K562 (cell line): ENCODE results near the gene PTPRM. TPM values are rescaled to one million over a fixed set of nuclear protein-coding genes. Genes with fewer than 3 reads are reported as not detected.

Experiments used
- ATAC-seq: fragments of 200-7000 bp; cut with Tn5 transposase; 3 replicates; pipeline ENCODE4 v1.9.1; 2020; ENCODE audit warnings: moderate library complexity
- BruUV-seq: library from RNA; stranded (reverse); fragments of 400-500 nt; replicated peaks from 2 replicates; lab custom pipeline; 2021; lab: Mats Ljungman, UMichigan
- CTCF ChIA-PET: fragments of 300-600 bp; formaldehyde crosslinking; extraction: SDS; loops from one replicate; lab custom pipeline; 2021; ENCODE audit warnings: low intra/inter-chr PET ratio; lab: Yijun Ruan, JAX
- POLR2A ChIA-PET: fragments of 300-600, 350-650 bp; sonication (Branson Sonifier 250); formaldehyde crosslinking; extraction: SDS; loops from one replicate; lab custom pipeline; 2021; ENCODE audit warnings: antibody characterized with exemption, inconsistent platforms; lab: Yijun Ruan, JAX
- DNase-seq, 4 experiments: peaks; one replicate each; pipeline versions ENCODE4 v3.0.0 to v3.0.0-alpha.2; 2011 to 2018; ENCODE audit warnings: low spot score in 3 of 4, mixed read lengths in 3 of 4; ENCODE audit errors: extremely low read depth in 1 of 4
- FAIRE-seq: peaks from 2 replicates; lab custom pipeline; 2011; peaks lifted over from hg19 to GRCh38; lab: Jason Lieb, UNC
- H2AFZ ChIP-seq: 2 replicates; pipeline ENCODE4 v1.6.0; 2011; ENCODE audit warnings: low read depth, low read length, control low read depth, inconsistent platforms
- H3K27ac ChIP-seq: fragments of 200-600 bp; 3 replicates; pipeline ENCODE4 v1.8.0; 2011; ENCODE audit warnings: low read depth, mild to moderate bottlenecking, control low read depth, inconsistent platforms, low read length, moderate library complexity, mixed read lengths; ENCODE audit errors: extremely low read depth
- H3K27me3 ChIP-seq, 2 experiments: fragments of 300-600 bp in 1 of 2; 2 replicates in 1 of 2; 3 replicates in 1 of 2; pipeline versions ENCODE4 v1.6.0 to v1.8.0; 2011; ENCODE audit warnings: inconsistent platforms in 2 of 2, low read length in 2 of 2, mild to moderate bottlenecking in 1 of 2, mixed read lengths in 1 of 2, moderate library complexity in 1 of 2; ENCODE audit not compliant: control insufficient read depth in 2 of 2, insufficient read depth in 2 of 2
- H3K36me3 ChIP-seq: fragments of 300-600 bp; 3 replicates; pipeline ENCODE4 v1.8.0; 2011; ENCODE audit warnings: mild to moderate bottlenecking, low read length, inconsistent platforms; ENCODE audit not compliant: control insufficient read depth, insufficient read depth
- H3K4me1 ChIP-seq, 2 experiments: fragments of 200-600 bp in 1 of 2; replicated peaks in 1 of 2; 2 replicates in 1 of 2; 3 replicates in 1 of 2; pipeline versions ENCODE4 v1.5.1 to v1.8.0; 2011; ENCODE audit warnings: inconsistent platforms in 2 of 2, low read length in 2 of 2, mild to moderate bottlenecking in 1 of 2, mixed read lengths in 1 of 2, moderate library complexity in 1 of 2; ENCODE audit not compliant: control insufficient read depth in 2 of 2, insufficient read depth in 2 of 2
- H3K4me2 ChIP-seq: 2 replicates; pipeline ENCODE4 v1.6.1; 2011; ENCODE audit warnings: low read length, control low read depth, inconsistent platforms, mixed read lengths; ENCODE audit not compliant: insufficient read depth
- H3K4me3 ChIP-seq: fragments of 200-600 bp; sonication (generic), shearing (Covaris generic); 2 replicates; pipeline ENCODE4 v1.5.1; 2016; ENCODE audit warnings: control low read depth, inconsistent platforms
- H3K79me2 ChIP-seq: fragments of 200-600 bp; 3 replicates; pipeline ENCODE4 v1.8.0; 2011; ENCODE audit warnings: low read length, inconsistent platforms; ENCODE audit not compliant: control insufficient read depth, insufficient read depth
- H3K9ac ChIP-seq, 2 experiments: 2 replicates each; pipeline versions ENCODE4 v1.6.0 to v1.6.1; 2011; ENCODE audit warnings: low read depth in 2 of 2, low read length in 2 of 2, control low read depth in 1 of 2, inconsistent platforms in 1 of 2, mild to moderate bottlenecking in 1 of 2, mixed read lengths in 1 of 2; ENCODE audit not compliant: insufficient read depth in 1 of 2
- H3K9me1 ChIP-seq: one replicate; pipeline ENCODE4 v1.6.0; 2011; ENCODE audit warnings: inconsistent platforms, mild to moderate bottlenecking, low read length, moderate library complexity; ENCODE audit not compliant: control insufficient read depth, insufficient read depth
- H3K9me3 ChIP-seq: replicated peaks from 2 replicates; pipeline ENCODE4 v1.5.1; 2011; ENCODE audit warnings: low read depth, low read length, inconsistent platforms; ENCODE audit not compliant: control insufficient read depth, insufficient read depth
- H4K20me1 ChIP-seq: replicated peaks from 2 replicates; pipeline ENCODE4 v1.6.1; 2011; ENCODE audit warnings: low read length, inconsistent platforms, mixed read lengths; ENCODE audit not compliant: control insufficient read depth, insufficient read depth
- CREM ChIP-seq: IDR thresholded peaks from 2 replicates; pipeline ENCODE4 v1.6.1; 2014; ENCODE audit warnings: antibody characterized with exemption, low read depth
- POLR2A ChIP-seq: fragments of 450-650 bp; conservative IDR thresholded peaks from 2 replicates; pipeline ENCODE4 v1.6.1; 2016
- RBM25 ChIP-seq: fragments of 200-400 bp; formaldehyde crosslinking; IDR thresholded peaks from 2 replicates; pipeline ENCODE4 v1.6.1; 2018; ENCODE audit warnings: low read length, low read depth, moderate library complexity; ENCODE audit not compliant: severe bottlenecking
- TFAM ChIP-seq: fragments of 250-450 bp; sonication (Bioruptor Pico); conservative IDR thresholded peaks from 2 replicates; pipeline ENCODE4 v1.5.0; 2021; ENCODE audit warnings: mild to moderate bottlenecking, moderate library complexity
- TSC22D4 ChIP-seq: fragments of 450-650 bp; IDR thresholded peaks from 2 replicates; pipeline ENCODE4 v1.6.1; 2016; ENCODE audit warnings: missing genetic modification characterization, missing biosample characterization, control low read depth
- ZNF324 ChIP-seq: fragments of 250-450 bp; sonication (Bioruptor Pico); IDR thresholded peaks from 2 replicates; pipeline ENCODE4 v1.4.0; 2020; ENCODE audit warnings: mild to moderate bottlenecking
- WGBS: fragments of 100-300 bp; shearing (Covaris generic); methylation state at CpG from one replicate; pipeline ENCODE4 v1.1.6; 2016; ENCODE audit warnings: low coverage, mixed read lengths; ENCODE audit not compliant: insufficient coverage; ENCODE audit errors: missing lambda C conversion rate; 5-methylcytosine and 5-hydroxymethylcytosine counted together
- in situ Hi-C: fragments of 300-500 bp; cut with MboI; formaldehyde crosslinking; loops from 4 replicates; pipeline ENCODE4 v1.15.0; 2018; ENCODE audit warnings: inconsistent platforms, mixed read lengths
- intact Hi-C: fragments of 100-400 bp; cut with micrococcal nuclease; formaldehyde crosslinking; loops from 2 replicates; pipeline ENCODE4 v1.14.2; 2022
- polyA plus RNA-seq, 8 experiments: library from polyadenylated mRNA; depleted of rRNA in 4 of 8; stranded (reverse) in 5 of 8; unstranded in 3 of 8; fragments of >200 nt; fragmentation: Nextera tagmentation in 2 of 8; fragmentation: Illumina TruSeq in 1 of 8; extraction: Ambion mirVana in 2 of 8; extraction: Trizol in 1 of 8; gene quantifications; 2 replicates each; pipeline versions ENCODE4 v1.2.1 to v1.2.3, GENCODE V29; 2011 to 2014; ENCODE audit warnings: inconsistent platforms in 1 of 8, missing spikeins in 1 of 8
- total RNA-seq, 7 experiments: library from RNA; depleted of rRNA in 6 of 7; stranded (reverse); fragments of >200 nt in 6 of 7; fragmentation: Illumina TruSeq in 2 of 7; extraction: Trizol in 2 of 7; gene quantifications; 2 replicates each; pipeline versions ENCODE4 v1.2.1 to v1.2.3, GENCODE V29; 2011 to 2021; ENCODE audit warnings: low replicate concordance in 1 of 7
- TF ChIP-seq, protein P1 (sequence below): fragments of 450-650 bp; IDR thresholded peaks from 2 replicates; pipeline ENCODE4 v1.6.1; 2016; ENCODE audit warnings: antibody characterized with exemption
- TF ChIP-seq, protein P2 (sequence below): fragments of 150-350 bp; IDR thresholded peaks from 2 replicates; pipeline ENCODE4 v1.6.1; 2014; ENCODE audit warnings: low read depth, mild to moderate bottlenecking, low read length, borderline replicate concordance

Gene PTPRM
- total and polyA plus RNA-seq, 9 of the 15 experiments (the other 6 are each of a cell fraction or from before 2014, with no cell fraction given): 0.03 to 0.16 (median 0.08) TPM; not detected in 3

DNA sequence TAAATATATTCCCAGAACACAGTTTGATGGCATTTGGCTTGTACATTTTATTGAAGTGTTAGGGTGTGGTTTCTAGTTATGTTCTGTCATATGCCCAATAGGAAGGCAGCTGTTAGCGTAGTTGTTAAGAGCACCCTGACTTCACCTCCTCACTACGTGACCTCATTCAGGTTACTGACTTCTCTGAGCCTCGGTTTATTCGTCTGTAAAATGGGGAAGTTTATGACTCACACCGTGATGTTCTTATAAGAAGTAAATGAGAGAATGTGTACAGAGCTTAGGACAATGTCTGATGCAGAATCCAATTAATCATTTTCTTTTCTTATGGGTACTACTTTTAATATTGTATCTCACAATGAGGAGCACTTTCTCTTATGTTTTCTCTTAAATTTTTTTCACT lies 226.0 kb downstream of the PTPRM start:
- ChIA-PET CTCF (no interaction called here), POLR2A (no interaction called here)
- H3K27ac ChIP-seq: no peak overlapping the region
- no peak for TF ChIP-seq ZNF324 (CRISPR knock-in tag)
- TF ChIP-seq, protein P1, sequence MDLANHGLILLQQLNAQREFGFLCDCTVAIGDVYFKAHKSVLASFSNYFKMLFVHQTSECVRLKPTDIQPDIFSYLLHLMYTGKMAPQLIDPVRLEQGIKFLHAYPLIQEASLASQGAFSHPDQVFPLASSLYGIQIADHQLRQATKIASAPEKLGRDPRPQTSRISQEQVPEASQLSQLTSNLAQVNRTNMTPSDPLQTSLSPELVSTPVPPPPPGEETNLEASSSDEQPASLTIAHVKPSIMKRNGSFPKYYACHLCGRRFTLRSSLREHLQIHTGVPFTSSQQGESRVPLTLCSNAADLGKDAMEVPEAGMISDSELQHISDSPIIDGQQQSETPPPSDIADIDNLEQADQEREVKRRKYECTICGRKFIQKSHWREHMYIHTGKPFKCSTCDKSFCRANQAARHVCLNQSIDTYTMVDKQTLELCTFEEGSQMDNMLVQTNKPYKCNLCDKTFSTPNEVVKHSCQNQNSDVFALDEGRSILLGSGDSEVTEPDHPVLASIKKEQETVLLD: no peak
- TF ChIP-seq TFAM (CRISPR knock-in tag): no peak
- peak; percentile 70 for TF ChIP-seq RBM25
- TF ChIP-seq, protein P2, sequence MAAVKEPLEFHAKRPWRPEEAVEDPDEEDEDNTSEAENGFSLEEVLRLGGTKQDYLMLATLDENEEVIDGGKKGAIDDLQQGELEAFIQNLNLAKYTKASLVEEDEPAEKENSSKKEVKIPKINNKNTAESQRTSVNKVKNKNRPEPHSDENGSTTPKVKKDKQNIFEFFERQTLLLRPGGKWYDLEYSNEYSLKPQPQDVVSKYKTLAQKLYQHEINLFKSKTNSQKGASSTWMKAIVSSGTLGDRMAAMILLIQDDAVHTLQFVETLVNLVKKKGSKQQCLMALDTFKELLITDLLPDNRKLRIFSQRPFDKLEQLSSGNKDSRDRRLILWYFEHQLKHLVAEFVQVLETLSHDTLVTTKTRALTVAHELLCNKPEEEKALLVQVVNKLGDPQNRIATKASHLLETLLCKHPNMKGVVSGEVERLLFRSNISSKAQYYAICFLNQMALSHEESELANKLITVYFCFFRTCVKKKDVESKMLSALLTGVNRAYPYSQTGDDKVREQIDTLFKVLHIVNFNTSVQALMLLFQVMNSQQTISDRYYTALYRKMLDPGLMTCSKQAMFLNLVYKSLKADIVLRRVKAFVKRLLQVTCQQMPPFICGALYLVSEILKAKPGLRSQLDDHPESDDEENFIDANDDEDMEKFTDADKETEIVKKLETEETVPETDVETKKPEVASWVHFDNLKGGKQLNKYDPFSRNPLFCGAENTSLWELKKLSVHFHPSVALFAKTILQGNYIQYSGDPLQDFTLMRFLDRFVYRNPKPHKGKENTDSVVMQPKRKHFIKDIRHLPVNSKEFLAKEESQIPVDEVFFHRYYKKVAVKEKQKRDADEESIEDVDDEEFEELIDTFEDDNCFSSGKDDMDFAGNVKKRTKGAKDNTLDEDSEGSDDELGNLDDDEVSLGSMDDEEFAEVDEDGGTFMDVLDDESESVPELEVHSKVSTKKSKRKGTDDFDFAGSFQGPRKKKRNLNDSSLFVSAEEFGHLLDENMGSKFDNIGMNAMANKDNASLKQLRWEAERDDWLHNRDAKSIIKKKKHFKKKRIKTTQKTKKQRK: no peak
- TF ChIP-seq CREM: no peak
- no peak for TF ChIP-seq TSC22D4 (tag)
- TF ChIP-seq POLR2A: no peak
- TF ChIP-seq, all 486 proteins: peak for 1
- no peak for DNase-seq
- ATAC-seq: no peak
- Histone ChIP-seq H2AFZ (no peak overlapping the region), H3K36me3 (no peaks in the 10 kb centered on the region), H3K4me3 (no peak overlapping the region), H3K9me3 (no peaks in the 10 kb centered on the region), H3K4me1 (no peaks in the 10 kb centered on the region), H3K9me1 (no peaks in the 10 kb centered on the region), H3K9ac (no peak overlapping the region), H3K27me3 (no peaks in the 10 kb centered on the region), H3K4me2 (no peak overlapping the region), H4K20me1 (no peaks in the 10 kb centered on the region), H3K79me2 (no peaks in the 10 kb centered on the region)
- BruUV-seq: no TSS peak
- no peak for FAIRE-seq
- intact Hi-C loops: loop anchor here (10.0 kb wide), 1 partner anchor 58 kb away; no protein-coding TSS in a partner anchor
- in situ Hi-C loops: no loop called here
- WGBS: 0% methylated on average over 5 of the region's 5 CpGs
